ENCODE data around the gene TNN.

Gene TNN

GRCh38 chr1:175147569-175147968 is 79.9 kb downstream of the TNN start:
- DNase-seq (ENCODE audit: low read depth) = no peak

DNA sequence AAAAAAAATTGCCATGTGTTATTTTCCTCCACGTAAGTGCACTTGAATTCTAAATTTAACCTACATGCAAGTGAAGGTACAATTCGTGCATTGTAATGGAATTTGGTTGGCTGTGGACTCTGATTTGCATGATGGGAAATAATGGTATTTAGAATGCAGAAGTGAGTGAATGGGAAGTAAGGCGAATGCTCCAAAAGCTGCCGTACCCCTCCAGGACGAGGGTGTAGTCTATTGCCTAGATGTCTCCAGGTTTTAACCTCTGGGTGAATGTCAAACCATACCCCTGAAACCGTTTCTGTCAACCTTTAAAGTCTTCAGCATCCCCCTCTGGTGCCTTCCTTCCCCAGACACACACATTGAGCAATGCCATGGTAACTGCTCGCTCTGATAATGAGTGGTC is 80.4 kb downstream of the TNN start:
- no peak for DNase-seq (ENCODE audit: low read depth)

DNA sequence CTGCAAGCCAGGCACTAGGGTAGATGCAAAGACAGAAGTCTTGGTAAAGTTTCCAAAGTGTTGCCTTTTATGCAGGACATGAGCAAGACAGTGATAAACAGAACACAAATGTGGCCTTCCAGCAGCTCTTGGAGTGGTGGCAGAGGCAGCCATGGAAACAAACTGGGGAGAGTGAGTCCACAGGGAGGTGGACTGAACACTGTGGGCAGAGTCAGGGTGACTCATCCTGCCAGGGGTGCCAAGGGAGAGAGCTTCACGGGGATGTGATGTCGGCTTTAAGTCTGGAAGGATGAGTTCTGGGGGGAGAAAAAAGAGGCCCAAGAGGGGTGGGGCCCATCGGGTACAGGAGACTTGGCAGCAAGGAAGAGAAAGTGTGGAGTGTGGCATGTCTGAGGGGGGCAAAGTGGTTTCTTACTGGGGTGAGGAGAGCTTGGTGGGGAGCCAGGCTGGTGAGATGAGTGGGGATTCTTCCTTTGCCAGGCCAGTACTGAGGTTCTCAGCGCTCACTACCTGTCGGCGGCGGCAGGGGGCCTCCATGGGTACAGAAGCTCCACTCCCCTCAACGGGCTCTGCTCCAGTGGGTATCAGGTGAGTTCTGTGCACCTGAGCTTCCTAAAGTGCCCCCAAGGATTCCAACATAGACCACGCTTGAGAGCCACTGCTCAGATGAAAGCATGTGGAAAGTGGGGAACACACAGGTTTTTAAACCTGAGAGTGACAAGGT is 83.1 kb downstream of the TNN start:
- DNase-seq (ENCODE audit: low read depth) = no peak

- peak; percentile 55 for DNase-seq (ENCODE audit: low read depth)
Measured at GRCh38 chr1:175152006-175152652, 84.5 kb downstream of the TNN start.

- DNase-seq (ENCODE audit: low read depth) = peak; percentile 65
Measured at GRCh38 chr1:175154629-175155472, 87.2 kb downstream of the TNN start.

- no peak for DNase-seq (ENCODE audit: low read depth)
Measured at GRCh38 chr1:175155473-175155856, 87.8 kb downstream of the TNN start.

- DNase-seq (ENCODE audit: low read depth) = no peak
Measured at GRCh38 chr1:175155936-175156335, 88.3 kb downstream of the TNN start.

GRCh38 chr1:175157200-175157599 is 89.6 kb downstream of the TNN start:
- DNase-seq (ENCODE audit: low read depth) = no peak

- no peak for DNase-seq (ENCODE audit: low read depth)
Measured at GRCh38 chr1:175158170-175158591, 90.5 kb downstream of the TNN start.

GRCh38 chr1:175162955-175163354 is 95.3 kb downstream of the TNN start:
- DNase-seq (ENCODE audit: low read depth) = no peak

- DNase-seq (ENCODE audit: low read depth) = no peak
Measured at GRCh38 chr1:175163702-175164101, 96.1 kb downstream of the TNN start.

DNA sequence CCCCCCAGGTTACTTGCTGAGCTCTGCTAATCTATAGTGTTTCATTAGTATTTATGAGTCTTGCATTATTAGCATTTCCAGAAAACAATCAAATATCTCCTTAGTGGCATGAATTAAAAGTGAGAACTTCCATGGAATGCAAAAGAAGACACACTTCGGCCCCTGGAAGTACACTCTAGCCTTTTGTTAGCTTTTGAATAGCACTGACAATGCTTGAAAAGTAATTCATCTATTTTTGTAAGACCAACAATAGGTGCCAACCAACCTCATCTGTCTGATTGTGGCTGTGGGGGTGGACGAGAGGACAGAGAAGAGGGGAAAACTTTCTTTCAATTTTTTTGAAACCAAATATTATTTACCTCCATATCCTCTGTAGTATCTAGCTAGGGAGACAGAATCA is 97.1 kb downstream of the TNN start:
- DNase-seq (ENCODE audit: low read depth) = no peak

DNA sequence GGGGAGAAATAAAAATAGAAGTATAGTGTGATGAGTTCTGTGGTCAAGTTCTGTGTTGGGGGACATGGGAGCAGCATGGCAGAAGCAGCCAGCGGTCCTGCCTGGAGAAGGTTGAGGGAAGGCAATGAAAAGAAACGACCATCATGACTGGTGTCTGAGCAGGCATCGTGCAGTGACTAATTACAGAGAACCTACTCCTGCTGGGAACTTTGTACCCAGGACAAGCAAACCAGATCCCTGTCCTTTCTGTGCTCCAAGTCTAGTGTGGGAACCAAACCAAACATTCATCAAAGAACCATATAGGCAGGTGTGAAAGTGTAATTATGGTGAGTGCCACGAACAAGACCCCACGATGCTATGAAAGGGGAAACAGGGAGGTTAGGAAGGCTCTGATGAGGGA is 99.1 kb downstream of the TNN start:
- no peak for DNase-seq (ENCODE audit: low read depth)

DNA sequence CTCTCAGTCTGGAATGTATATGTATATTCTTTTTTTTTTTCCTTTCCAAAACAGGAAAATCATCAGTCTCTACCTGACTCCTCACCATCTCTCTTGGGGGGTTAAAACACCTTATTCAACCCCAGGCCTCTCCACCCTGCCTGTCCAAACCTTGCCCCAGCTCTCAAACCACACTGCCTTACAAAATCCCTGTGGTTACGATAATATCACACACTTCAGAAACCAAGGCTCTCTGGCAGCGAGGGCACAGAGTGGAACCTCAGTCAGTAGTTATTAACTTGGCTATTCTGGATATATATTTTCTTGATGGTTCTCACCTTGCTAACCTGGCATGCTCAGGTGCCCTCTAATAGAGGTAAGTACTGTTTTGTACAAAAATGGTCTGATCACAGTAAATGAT is 100.2 kb downstream of the TNN start:
- DNase-seq (ENCODE audit: low read depth) = no peak

DNA sequence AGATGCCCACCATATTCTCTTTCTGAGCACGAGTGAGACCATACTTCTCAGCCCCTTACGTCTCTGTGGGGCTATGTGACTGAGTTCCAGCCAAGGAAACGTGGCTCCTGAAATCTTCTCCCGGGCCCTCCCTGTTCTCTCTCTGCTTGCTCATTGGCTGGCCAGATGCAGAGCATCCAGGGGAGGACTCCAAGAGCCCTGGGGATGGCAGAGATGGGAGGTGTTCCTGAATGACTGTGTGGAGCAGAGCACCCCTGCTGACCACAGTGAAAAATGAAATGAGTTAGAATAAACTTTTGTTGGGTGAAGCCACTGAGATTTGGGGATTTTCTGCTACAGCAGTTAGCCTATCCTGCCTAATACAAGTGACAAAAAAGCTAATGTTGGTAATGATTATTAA is 101.1 kb downstream of the TNN start:
- no peak for DNase-seq (ENCODE audit: low read depth)

DNA sequence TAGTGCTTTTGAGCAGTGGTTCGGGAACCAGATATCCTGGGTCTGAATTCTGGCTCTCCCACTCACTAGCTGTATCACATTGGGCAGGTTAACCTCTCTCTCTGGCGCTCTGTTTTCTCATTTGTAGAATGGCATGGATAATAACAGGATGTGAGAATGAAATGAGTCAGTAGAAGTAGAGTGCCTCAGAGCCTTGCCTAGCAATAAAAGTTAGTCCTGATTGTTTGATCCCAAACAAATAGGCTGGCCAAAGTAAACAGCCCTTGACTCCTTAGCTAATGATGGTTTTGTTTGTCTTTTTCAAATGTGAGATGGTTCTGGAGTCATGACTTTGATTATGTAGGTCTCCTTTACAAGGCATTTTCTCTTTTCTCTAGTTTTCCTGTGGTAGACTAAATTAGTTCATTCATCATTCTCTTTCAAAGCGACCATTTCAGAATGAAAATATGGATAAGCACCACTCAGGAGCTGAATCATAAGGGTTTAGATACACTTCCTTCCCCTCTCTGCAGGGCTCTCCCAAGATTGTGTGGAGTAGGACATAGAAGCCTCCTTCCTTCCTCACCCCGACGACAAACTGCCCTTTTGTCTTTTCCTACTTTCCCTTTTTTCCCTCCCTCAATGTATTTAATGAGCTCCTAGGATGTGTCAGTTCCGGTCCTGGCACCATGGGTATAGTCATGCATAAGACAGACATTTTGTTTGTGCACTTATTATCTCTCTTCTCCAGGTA is 101.8 kb downstream of the TNN start:
- no peak for DNase-seq (ENCODE audit: low read depth)

GRCh38 chr1:175171036-175171913 is 103.6 kb downstream of the TNN start:
- DNase-seq (ENCODE audit: low read depth) = no peak

GRCh38 chr1:175172503-175172902 is 104.9 kb downstream of the TNN start:
- no peak for DNase-seq (ENCODE audit: low read depth)

DNA sequence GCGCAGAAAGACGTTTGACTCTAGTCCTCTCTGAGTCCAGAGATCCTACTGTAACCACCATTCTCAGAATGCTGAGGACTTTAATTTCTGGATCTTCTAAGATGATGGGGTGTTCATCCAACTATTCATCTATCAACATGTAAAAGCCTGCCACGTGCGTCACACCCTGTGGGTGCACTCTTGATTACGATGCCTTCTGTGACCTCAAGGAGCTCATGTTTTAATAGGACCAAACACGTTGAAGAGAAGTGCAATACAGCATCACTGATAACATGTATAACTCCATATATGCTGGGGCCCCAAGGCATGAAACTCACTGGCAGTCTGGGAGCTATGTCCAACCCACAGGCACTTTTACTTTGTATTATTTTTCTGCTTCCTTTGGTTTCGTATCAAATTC is 105.9 kb downstream of the TNN start:
- no peak for DNase-seq (ENCODE audit: low read depth)

DNA sequence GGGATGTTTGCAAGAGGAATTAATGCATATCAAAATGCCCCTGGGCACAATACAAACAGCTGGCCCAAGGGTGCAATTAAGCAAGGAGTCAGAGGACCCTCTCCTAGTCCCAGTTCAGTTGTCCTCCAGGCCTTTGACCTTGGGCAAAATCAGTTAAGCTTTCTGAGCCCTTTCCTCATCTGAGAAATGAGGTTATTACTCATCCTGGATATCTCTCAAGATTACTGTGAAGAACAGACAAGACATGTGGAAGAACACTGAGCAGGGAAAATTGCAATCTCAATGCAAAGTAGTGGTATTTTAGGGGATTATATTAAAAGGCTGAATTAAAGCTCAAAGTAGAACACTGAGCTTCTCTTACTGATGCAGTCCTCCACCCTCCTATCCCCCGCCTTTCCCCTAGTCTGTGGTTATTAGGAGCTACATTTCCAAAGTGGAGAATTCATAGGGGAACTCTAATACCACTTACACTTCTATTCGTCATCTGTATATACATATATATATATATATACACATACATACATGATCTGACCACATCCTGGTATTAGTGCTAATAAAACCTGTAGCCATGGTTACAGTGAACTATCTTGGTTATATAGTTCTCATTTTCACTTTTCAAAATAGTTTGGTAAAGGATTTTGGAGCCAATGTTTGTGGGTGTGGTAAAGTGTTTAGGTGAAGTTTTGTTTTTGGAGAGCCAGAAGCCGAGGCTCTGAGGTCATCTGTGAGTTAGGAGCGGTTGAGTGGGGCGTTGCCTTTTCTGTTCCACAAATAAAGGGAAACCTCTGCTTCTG is 106.9 kb downstream of the TNN start:
- no peak for DNase-seq (ENCODE audit: low read depth)

DNA sequence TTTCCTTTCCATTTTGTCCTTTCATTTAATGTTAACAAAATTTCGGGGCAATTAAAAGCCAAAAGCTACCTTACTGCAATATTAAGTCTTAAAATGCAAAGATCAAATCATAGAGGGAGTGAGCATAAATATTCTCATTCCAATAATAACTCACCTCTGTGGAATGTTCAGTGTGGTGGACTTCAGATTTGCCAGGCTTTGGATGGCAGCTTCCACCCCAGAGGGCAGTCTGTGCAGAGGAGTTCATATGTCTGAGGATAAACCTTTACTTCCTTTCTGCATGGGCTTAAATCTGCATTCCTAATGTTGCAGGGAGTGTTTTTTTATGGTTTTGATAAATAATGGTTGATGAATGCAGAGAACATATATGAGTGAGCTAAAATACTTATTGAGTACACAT is 108.6 kb downstream of the TNN start:
- DNase-seq (ENCODE audit: low read depth) = no peak
